ENCODE measurements around the gene RAP2A.

The RAP2A gene

GRCh38 chr13:97422118-97423054 lies 11.6 kb upstream of the RAP2A start:
- Histone ChIP-seq H3K27ac (peak overlapping the region in 1 of 2 donors; percentile 22), H3K4me3 (no peak overlapping the region)
- DNase-seq (ENCODE audit: low spot score) = no peak
- no peak for TF ChIP-seq CTCF (IDR thresholded peaks at IDR 0.05)

- H3K27ac ChIP-seq = peak overlapping the region; percentile 29 to 44
- DNase-seq (ENCODE audit: low spot score) = no peak
- H3K4me3 ChIP-seq = no peak overlapping the region
- TF ChIP-seq CTCF (IDR thresholded peaks at IDR 0.05) = no peak
Measured at GRCh38 chr13:97423300-97424045, 10.5 kb upstream of the RAP2A start.

GRCh38 chr13:97425590-97425989 lies 8.4 kb upstream of the RAP2A start:
- no peak overlapping the region for H3K4me3 ChIP-seq
- no peak overlapping the region for H3K27ac ChIP-seq
- TF ChIP-seq CTCF (IDR thresholded peaks at IDR 0.05) = no peak
- DNase-seq (ENCODE audit: low spot score) = no peak

DNA sequence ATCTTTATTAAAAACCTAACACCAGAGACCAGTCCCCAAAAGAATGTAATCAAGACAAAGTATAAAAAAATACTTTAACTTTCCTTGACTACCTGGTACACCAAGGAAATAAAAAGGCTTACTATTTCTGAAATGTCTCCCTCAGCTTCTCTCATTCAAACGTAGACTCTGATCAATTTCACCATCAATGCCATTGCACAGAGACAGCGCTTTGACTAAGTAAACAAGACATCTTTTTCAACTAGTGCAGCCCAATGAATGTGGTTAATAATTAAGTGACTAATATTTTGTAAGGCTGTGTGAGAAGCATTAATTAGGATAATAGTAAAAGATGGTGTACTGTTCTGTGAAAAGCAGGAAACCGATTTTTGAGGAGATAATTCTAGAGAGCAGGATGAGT lies 7.3 kb upstream of the RAP2A start:
- TF ChIP-seq CTCF (IDR thresholded peaks at IDR 0.05) = no peak
- H3K4me3 ChIP-seq = no peak overlapping the region
- DNase-seq (ENCODE audit: low spot score) = no peak
- no peak overlapping the region for H3K27ac ChIP-seq

DNA sequence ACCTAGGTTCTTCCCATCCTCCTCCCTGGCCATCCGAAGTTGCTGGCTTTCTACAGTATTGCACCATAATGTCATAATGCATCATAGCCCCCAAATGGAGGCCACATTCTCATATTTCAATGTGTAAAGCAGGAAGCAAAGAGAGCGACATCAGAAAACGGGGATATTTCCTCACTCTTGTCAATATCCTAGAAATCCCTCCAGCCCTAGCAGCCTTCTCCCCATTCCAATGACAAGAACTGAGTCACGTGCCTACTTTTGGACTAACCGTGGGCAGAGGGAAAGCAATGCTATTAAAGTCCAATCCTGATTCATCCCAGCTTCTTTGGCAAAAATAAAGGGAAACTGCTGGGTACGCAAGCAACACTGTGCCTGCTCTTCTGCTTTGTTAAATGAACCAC lies 4.3 kb upstream of the RAP2A start:
- H3K4me3 ChIP-seq = peak overlapping the region; percentile 37
- peak overlapping the region; percentile 34 to 56 for H3K27ac ChIP-seq
- no peak for DNase-seq (ENCODE audit: low spot score)
- TF ChIP-seq CTCF (IDR thresholded peaks at IDR 0.05) = no peak

GRCh38 chr13:97430296-97430695 lies 3.7 kb upstream of the RAP2A start:
- no peak for DNase-seq (ENCODE audit: low spot score)
- Histone ChIP-seq H3K27ac (peak overlapping the region in 1 of 2 donors; percentile 56), H3K4me3 (peak overlapping the region; percentile 37)
- no peak for TF ChIP-seq CTCF (IDR thresholded peaks at IDR 0.05)

Measured in coronary artery (tissue), 2 donors.